AG08396 (cell line): Measurements from ENCODE around the gene SLC49A3.

Source experiments
- DNase-seq: peaks from one replicate; pipeline ENCODE4 v3.0.0; 2012; ENCODE audit warnings: low spot score, mixed read lengths

Gene SLC49A3

GRCh38 chr4:666436-666810 lies 22.5 kb downstream of the SLC49A3 start:
- no peak for DNase-seq

- no peak for DNase-seq
Observed at GRCh38 chr4:665751-666435, 23.1 kb downstream of the SLC49A3 start.

GRCh38 chr4:665381-665750 lies 23.6 kb downstream of the SLC49A3 start:
- DNase-seq = no peak

GRCh38 chr4:664713-665231 lies 24.2 kb downstream of the SLC49A3 start:
- DNase-seq = no peak

- DNase-seq = no peak
Observed at GRCh38 chr4:663438-664428, 25.2 kb downstream of the SLC49A3 start.

GRCh38 chr4:663046-663437 lies 25.9 kb downstream of the SLC49A3 start:
- no peak for DNase-seq

GRCh38 chr4:661881-662761 lies 26.8 kb downstream of the SLC49A3 start:
- DNase-seq = no peak

- no peak for DNase-seq
Observed at GRCh38 chr4:661231-661630, 27.7 kb downstream of the SLC49A3 start.

GRCh38 chr4:660401-660800 lies 28.6 kb downstream of the SLC49A3 start:
- no peak for DNase-seq

- DNase-seq = no peak
Observed at GRCh38 chr4:659851-660250, 29.1 kb downstream of the SLC49A3 start.

GRCh38 chr4:658681-659667 lies 30.0 kb downstream of the SLC49A3 start:
- DNase-seq = no peak

- DNase-seq = no peak
Observed at GRCh38 chr4:657834-658667, 30.9 kb downstream of the SLC49A3 start.

- DNase-seq = no peak
Observed at GRCh38 chr4:657338-657833, 31.6 kb downstream of the SLC49A3 start.

GRCh38 chr4:656436-657337 lies 32.3 kb downstream of the SLC49A3 start:
- no peak for DNase-seq

GRCh38 chr4:655464-656151 lies 33.3 kb downstream of the SLC49A3 start:
- no peak for DNase-seq

GRCh38 chr4:654871-655463 lies 34.0 kb downstream of the SLC49A3 start:
- DNase-seq = no peak

- DNase-seq = no peak
Observed at GRCh38 chr4:654503-654845, 34.5 kb downstream of the SLC49A3 start.
